ENCODE data around the gene OCA2. TPM values are rescaled to one million over a fixed set of nuclear protein-coding genes. Genes with fewer than 3 reads are reported as not detected.

OCA2 gene
- polyA plus RNA-seq, 1 experiment: 0.02 TPM

DNA sequence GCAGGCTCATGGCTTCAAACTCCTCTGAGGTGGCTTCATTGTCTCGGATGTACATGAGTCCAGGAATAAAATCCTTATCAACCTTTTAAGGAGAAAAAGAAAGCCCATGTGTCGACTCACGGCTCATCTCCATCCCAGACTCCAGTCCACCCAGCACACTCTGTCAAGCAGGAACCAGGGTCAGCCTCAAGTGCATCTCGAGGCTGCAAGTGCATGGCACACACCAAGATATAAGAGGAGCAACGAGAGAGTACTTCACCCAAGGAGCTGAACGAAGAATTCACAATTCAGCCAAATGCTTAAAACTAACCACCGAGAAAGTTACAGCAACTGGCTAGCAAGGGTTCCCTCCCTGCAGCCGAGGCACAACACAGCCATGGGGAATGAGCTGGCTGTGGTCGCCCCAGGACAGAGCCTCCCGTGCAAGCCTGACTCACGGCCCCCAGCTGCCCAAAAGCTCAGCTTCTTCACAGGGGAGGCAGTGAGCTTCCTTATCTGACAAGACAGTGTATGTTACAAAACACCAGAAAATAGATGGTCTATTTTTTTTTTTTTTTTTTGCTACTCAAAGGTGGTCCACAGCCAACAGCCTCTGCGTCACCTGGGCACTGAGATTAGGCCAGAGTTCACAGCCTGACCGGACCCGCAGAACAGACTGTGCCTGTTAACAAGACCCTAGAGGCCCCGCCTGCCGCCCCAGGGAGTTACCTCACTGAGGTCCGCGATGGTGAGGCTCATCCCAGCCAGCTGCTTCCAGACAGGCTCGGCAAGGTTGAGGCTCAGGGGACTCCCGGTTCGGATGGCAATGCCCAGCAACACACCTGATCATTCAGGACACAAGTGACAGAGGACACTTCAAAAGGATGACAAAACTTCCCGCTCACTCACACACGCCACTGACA lies 15.9 kb upstream of the OCA2 start:
- H3K4me3 ChIP-seq (ENCODE audit: low read depth, low read length): no peak overlapping the region
- ChIA-PET POLR2A (no interaction called here), CTCF (interaction anchor here (5.7 kb wide), 1 partner anchor 10 kb away, joined by 40 read pairs; no protein-coding TSS in a partner anchor)
- peaks cover 31% of the 10 kb centered on the region for H3K36me3 ChIP-seq (ENCODE audit: control insufficient read depth, insufficient read depth, low read length)
- no peak for DNase-seq (ENCODE audit: low read depth)
- TF ChIP-seq, protein P1, sequence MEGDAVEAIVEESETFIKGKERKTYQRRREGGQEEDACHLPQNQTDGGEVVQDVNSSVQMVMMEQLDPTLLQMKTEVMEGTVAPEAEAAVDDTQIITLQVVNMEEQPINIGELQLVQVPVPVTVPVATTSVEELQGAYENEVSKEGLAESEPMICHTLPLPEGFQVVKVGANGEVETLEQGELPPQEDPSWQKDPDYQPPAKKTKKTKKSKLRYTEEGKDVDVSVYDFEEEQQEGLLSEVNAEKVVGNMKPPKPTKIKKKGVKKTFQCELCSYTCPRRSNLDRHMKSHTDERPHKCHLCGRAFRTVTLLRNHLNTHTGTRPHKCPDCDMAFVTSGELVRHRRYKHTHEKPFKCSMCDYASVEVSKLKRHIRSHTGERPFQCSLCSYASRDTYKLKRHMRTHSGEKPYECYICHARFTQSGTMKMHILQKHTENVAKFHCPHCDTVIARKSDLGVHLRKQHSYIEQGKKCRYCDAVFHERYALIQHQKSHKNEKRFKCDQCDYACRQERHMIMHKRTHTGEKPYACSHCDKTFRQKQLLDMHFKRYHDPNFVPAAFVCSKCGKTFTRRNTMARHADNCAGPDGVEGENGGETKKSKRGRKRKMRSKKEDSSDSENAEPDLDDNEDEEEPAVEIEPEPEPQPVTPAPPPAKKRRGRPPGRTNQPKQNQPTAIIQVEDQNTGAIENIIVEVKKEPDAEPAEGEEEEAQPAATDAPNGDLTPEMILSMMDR (IDR thresholded peaks at IDR 0.05; ENCODE audit: insufficient read depth, low read depth, low read length): no peak
- H3K27me3 ChIP-seq (ENCODE audit: control insufficient read depth, insufficient read depth, low read length): no peaks in the 10 kb centered on the region

DNA sequence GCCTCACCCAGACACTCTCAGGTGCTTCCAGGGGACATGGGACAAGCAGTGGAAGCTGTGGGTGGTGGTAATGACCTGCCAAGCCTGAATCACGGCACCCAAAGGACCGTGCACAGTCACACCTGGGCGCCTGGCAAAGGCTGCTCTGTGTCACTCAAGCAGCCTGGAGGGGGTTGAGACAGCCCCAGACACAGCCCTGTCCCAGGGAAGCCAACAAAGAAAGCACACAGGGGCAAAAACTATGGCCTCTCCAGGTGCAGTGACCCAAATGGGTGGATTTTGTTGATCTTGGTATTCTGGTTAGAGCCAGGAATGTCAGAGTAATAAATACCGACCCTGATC lies 15.0 kb upstream of the OCA2 start:
- POLR2A ChIA-PET: no interaction called here
- no peak for DNase-seq (ENCODE audit: low read depth)
- peaks cover 31% of the 10 kb centered on the region for H3K36me3 ChIP-seq (ENCODE audit: control insufficient read depth, insufficient read depth, low read length)
- CTCF ChIA-PET: interaction anchor here (5.7 kb wide), 1 partner anchor 11 kb away, joined by 40 read pairs; no protein-coding TSS in a partner anchor
- no peak overlapping the region for H3K4me3 ChIP-seq (ENCODE audit: low read depth, low read length)
- H3K27me3 ChIP-seq (ENCODE audit: control insufficient read depth, insufficient read depth, low read length): no peaks in the 10 kb centered on the region
- TF ChIP-seq, protein P1 (IDR thresholded peaks at IDR 0.05; ENCODE audit: insufficient read depth, low read depth, low read length): no peak

DNA sequence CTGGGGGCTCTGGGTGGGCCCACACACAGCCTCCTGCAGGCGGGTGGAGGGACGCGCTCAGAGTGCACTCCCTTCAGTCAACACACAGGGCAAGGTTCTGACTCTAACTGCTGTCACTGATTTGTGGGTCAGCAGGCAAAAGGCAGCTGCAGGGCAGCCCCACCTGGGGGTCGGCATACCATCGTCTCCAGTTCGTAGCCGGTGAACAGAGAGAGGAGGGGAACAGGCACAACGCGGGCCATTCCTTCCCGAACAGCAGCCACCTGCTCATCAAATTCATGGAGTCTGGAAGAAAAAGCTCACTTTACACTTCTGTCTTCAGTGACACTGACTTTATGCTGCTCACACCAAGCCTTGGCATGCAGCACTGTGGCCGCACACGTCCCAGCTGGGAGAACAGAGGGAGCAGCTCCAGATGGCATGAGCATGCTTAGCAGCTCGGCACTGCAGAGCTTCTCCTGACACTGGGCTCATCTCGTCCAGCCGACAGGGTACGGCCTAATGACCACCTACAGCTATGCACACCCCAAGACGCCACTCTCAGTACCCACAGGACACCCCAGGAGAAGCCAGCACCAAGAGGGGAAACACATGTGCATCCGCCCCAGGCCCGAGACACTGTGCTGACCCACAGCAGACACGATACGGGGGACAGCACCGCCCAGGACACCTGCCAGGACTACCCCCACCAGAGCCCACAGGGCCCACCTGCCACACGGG lies 14.4 kb upstream of the OCA2 start:
- TF ChIP-seq, protein P1 (IDR thresholded peaks at IDR 0.05; ENCODE audit: insufficient read depth, low read depth, low read length): no peak
- Histone ChIP-seq H3K36me3 (ENCODE audit: control insufficient read depth, insufficient read depth, low read length) (peaks cover 31% of the 10 kb centered on the region), H3K27me3 (ENCODE audit: control insufficient read depth, insufficient read depth, low read length) (no peaks in the 10 kb centered on the region), H3K4me3 (ENCODE audit: low read depth, low read length) (no peak overlapping the region)
- ChIA-PET POLR2A (no interaction called here), CTCF (interaction anchor here (5.7 kb wide), 1 partner anchor 11 kb away, joined by 40 read pairs; no protein-coding TSS in a partner anchor)
- no peak for DNase-seq (ENCODE audit: low read depth)

DNA sequence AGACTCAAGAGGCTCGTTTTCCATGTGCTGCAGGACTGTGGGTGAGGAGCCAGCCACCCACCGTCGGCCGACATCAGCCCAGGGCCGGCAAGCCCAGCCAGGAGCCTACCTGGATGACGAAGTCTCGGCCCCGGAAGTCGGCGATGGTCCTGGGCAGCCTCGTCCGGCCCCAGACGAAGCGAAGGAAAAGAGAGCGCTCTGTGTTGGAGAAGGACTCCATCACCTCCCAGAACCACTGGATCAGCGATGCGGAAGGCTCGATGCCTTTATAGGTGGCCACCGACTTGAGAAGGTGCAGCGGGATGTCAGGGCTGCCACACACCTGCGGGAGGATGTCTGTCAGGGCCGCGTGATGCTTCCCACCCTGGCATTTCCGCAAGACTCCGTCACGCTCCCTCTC lies 13.8 kb upstream of the OCA2 start:
- no peaks in the 10 kb centered on the region for H3K27me3 ChIP-seq (ENCODE audit: control insufficient read depth, insufficient read depth, low read length)
- no peak for DNase-seq (ENCODE audit: low read depth)
- no peak overlapping the region for H3K4me3 ChIP-seq (ENCODE audit: low read depth, low read length)
- TF ChIP-seq, protein P1 (IDR thresholded peaks at IDR 0.05; ENCODE audit: insufficient read depth, low read depth, low read length): no peak
- peaks cover 29% of the 10 kb centered on the region for H3K36me3 ChIP-seq (ENCODE audit: control insufficient read depth, insufficient read depth, low read length)
- CTCF ChIA-PET: interaction anchor here (5.7 kb wide), 1 partner anchor 12 kb away, joined by 40 read pairs; no protein-coding TSS in a partner anchor
- POLR2A ChIA-PET: no interaction called here

DNA sequence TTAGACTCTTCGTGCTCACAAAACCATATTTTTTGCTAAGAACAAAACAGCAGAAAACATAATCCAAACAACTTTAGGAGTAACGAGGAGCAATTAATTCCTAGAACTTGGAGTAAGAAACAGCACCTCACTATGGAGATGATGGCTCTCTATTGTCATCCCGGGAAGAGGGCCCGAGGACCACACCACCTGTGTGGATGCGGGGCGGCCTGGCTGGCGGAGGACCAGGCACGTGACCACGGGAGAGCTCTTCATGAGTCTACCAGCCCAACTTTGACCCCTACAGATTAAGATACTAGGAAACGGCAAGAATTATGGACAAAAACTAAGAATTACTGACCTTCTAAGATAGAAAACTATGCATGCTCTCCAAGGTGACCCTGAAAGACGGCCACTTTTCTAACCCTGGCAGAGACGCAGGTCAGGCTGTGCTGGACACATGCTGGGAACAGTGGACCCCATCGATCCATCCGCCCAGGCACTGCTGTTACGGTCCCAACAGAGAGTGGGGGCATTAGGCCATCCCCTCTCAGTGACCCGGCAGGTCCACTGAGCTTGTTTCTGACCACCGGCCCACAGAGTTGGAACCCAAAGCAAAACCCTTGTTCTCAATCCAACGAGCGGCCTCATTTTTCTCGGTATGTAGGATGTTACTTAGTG lies 13.1 kb upstream of the OCA2 start:
- Histone ChIP-seq H3K4me3 (ENCODE audit: low read depth, low read length) (no peak overlapping the region), H3K36me3 (ENCODE audit: control insufficient read depth, insufficient read depth, low read length) (peaks cover 28% of the 10 kb centered on the region), H3K27me3 (ENCODE audit: control insufficient read depth, insufficient read depth, low read length) (no peaks in the 10 kb centered on the region)
- TF ChIP-seq, protein P1 (IDR thresholded peaks at IDR 0.05; ENCODE audit: insufficient read depth, low read depth, low read length): no peak
- ChIA-PET CTCF (interaction anchor here (5.7 kb wide), 1 partner anchor 13 kb away, joined by 40 read pairs; no protein-coding TSS in a partner anchor), POLR2A (no interaction called here)
- no peak for DNase-seq (ENCODE audit: low read depth)

Measured in BJ (cell line).